ENCODE measurements around the gene ARID3B.

The ARID3B gene

GRCh38 chr15:74613089-74613952, 72.3 kb downstream of the ARID3B start:
- TF ChIP-seq ZNF274 (IDR thresholded peaks at IDR 0.05; ENCODE audit: low read depth, low read length), result no peak
- no peak overlapping the region for H3K4me3 ChIP-seq (ENCODE audit: low read length)

DNA sequence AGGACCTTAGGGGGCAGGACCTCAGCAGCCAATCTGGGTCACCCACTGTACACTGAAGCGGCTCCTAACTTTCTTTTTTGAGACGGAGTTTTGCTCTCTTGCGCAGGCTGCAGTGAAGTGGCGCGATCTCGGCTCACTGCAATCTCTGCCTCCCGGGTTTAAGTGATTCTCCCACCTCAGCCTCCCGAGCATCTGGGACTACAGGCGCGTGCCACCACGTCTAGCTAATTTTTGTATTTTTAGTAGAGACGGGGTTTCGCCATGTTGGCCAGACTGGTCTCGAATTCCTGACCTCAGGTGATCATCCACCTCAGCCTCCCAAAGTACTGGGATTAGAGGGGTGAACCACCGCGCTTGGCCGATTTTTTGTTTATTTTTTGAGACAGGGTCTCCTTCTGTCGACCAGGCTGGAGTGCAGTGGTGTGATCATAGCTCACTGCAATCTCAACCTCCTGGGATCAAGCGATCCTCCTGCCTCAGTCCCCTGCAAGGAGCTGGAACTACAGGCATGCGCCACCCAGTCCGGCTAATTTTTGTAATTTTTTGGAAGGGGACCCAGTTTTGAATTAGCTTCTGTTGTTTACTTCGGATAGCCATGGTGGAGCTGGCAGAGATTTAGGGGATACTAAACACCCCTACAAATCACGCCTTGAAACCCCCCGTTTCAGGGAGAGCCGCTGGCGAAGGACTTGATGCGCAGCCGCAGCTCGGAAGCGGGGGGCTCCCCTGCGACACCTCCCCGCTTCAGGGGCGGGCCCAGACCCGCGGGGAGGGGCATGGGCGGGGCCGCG, 73.1 kb downstream of the ARID3B start:
- no peak for TF ChIP-seq ZNF274 (IDR thresholded peaks at IDR 0.05; ENCODE audit: low read depth, low read length)
- H3K4me3 ChIP-seq (ENCODE audit: low read length), result peak overlapping the region; percentile 86; the same call in 1 of the 2 replicates

DNA sequence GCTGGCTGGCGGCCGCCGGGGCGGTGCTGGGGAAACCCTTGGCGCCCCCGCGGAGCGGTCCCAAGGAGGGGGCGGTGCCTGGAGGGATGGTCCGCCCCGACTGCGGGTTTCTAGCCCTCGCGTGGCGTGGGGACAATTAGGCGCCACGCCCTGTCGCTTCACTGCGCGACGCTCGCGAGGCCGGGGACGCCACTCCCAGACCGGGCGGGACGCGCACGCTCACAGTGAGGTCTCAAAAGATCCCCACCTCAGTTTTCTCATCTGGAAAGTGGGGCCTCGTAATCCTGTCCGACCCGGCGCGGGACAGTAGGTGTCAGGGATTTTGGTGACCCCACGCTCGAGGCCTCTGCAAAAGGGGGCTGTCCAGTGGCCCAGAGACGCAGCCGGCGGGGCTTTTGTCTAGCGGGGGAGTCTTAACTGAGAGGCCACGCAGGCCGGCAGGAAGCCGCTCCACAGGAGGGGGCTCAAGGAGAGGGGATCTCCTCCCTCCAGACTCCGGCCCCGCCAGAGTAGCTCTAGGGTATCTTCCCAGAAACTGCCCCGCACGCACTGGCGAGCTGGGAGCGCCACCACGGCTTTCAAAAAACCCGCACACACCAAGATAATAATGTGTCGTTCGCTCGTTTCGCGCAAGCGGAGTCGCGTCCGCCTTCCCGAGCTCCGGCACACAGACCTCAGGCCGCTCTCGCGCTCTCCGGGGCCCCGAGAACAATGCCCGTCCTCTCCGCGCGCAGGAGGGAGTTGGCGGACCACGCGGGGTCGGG, 73.9 kb downstream of the ARID3B start:
- TF ChIP-seq ZNF274 (IDR thresholded peaks at IDR 0.05; ENCODE audit: low read depth, low read length), result no peak

DNA sequence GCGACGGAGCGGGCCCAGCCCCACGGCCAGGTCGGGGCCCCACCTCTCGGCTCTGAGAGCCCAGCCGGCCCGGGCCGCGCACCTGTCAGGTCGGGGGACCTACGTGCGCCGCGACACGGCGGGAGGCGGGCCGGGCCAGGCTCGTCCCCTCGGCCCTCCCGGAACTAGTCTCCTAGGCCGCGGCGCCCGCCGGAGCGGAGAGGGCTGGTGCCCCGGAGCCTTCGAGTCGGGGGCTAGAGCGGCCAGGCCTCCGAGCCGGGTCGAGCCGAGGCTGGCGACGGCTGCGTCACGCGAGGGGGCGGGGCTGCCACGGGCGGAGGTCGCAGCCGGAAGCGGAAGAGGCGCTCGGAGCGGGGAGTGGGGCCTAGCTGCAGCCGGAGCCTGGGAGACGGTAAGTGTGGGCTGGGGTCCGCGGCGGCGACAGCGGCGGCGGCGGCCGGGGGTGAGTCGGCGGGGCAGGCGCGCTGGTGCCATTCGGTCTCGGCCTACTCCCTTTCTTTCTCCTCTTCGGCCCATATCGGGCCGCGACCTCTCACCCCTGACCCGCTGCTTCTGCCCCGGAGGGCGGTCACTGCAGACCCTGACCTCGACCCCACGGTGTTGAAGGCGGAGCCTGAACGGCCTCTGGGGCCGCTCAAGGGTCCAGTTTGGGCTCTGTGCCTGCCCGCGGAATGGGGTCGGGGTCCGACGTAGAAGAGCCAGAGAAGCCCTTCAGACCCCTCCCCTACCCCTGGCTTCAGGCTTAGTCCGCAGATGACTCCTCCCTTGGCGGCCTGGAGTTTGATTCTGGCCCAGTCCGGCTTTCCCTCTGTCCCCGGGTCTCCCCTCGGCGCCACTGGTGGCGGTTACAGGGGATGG, 74.7 kb downstream of the ARID3B start, which contains the start of gene CLK3:
Gene CLK3 (plus strand): TSS at position 329 of the 858 bp plus-strand sequence. CDS start 3,361 bp downstream, outside the sequence.
- peak within 1 kb of the TSS; percentile 86 for H3K4me3 ChIP-seq (ENCODE audit: low read length)
- no peak for TF ChIP-seq ZNF274 (IDR thresholded peaks at IDR 0.05; ENCODE audit: low read depth, low read length)

More for the DNA sequence above, 73.9 kb downstream of the ARID3B start:
- peak overlapping the region; percentile 86 for H3K4me3 ChIP-seq (ENCODE audit: low read length)

GRCh38 chr15:74616366-74616939, 75.4 kb downstream of the ARID3B start:
- TF ChIP-seq ZNF274 (IDR thresholded peaks at IDR 0.05; ENCODE audit: low read depth, low read length), result no peak
- H3K4me3 ChIP-seq (ENCODE audit: low read length), result peak overlapping the region; percentile 86

DNA sequence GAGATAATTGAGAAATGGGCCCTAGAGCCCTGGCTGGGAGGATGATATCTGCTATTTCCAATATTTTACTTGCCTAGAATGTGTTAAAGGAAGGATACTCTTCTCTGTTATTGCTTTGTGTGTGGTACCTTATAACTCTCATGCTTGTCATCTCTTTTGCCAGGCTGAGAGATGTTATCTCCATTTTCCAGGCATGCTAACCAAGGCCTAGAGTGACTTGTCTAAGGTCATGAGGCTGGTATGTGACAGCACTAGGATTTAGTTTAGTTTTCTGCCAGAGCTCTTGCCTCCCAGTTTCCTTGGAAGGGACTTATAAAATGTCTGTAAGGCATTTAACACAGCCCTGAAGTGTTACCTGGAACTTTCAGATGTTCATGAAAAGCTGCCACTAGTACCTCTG, 76.0 kb downstream of the ARID3B start:
- H3K4me3 ChIP-seq (ENCODE audit: low read length), result peak overlapping the region; percentile 86
- no peak for TF ChIP-seq ZNF274 (IDR thresholded peaks at IDR 0.05; ENCODE audit: low read depth, low read length)

- H3K4me3 ChIP-seq (ENCODE audit: low read length), result no peak overlapping the region
- no peak for TF ChIP-seq ZNF274 (IDR thresholded peaks at IDR 0.05; ENCODE audit: low read depth, low read length)
These were observed 78.0 kb downstream of the ARID3B start for GRCh38 chr15:74618841-74619596.

GRCh38 chr15:74619916-74620635, 79.1 kb downstream of the ARID3B start:
- H3K4me3 ChIP-seq (ENCODE audit: low read length), result no peak overlapping the region
- no peak for TF ChIP-seq ZNF274 (IDR thresholded peaks at IDR 0.05; ENCODE audit: low read depth, low read length)

GRCh38 chr15:74620636-74621545, 79.9 kb downstream of the ARID3B start:
- no peak for TF ChIP-seq ZNF274 (IDR thresholded peaks at IDR 0.05; ENCODE audit: low read depth, low read length)
- no peak overlapping the region for H3K4me3 ChIP-seq (ENCODE audit: low read length)

GRCh38 chr15:74621546-74621920, 80.5 kb downstream of the ARID3B start:
- no peak for TF ChIP-seq ZNF274 (IDR thresholded peaks at IDR 0.05; ENCODE audit: low read depth, low read length)
- H3K4me3 ChIP-seq (ENCODE audit: low read length), result no peak overlapping the region

- no peak for TF ChIP-seq ZNF274 (IDR thresholded peaks at IDR 0.05; ENCODE audit: low read depth, low read length)
- H3K4me3 ChIP-seq (ENCODE audit: low read length), result no peak overlapping the region
These were observed 80.9 kb downstream of the ARID3B start for GRCh38 chr15:74621936-74622335.
